Stimulated activated CD8-positive, alpha-beta memory T cell treated with anti-CD3 and anti-CD28 coated beads, Interleukin-15, amount 100 ng/mL, for 24 hours (primary cell): ENCODE data around the gene PLEKHM1.
A peak's percentile ranks its signal among the peaks of the same experiment; 100 is the strongest.
"Not testable (repeated sequence)": the region's sequence is repeated elsewhere in the genome, so short reads cannot be mapped to it uniquely, and the experiment has no call there.

Experiments used
- DNase-seq: peaks from one replicate; pipeline ENCODE4 v3.0.0-alpha.2; 2020; ENCODE audit warnings: low read depth

Gene PLEKHM1

GRCh38 chr17:45490615-45491433, at the start of gene PLEKHM1:
TSS of gene PLEKHM1 (minus strand) at chr17:45490721. CDS start at chr17:45482484, 8,237 bp downstream.
- DNase-seq, result peak; percentile 61

- not testable (repeated sequence) for DNase-seq
Observed at GRCh38 chr17:45538168-45538567, 47.6 kb upstream of the PLEKHM1 start.

- not testable (repeated sequence) for DNase-seq
Observed at GRCh38 chr17:45506072-45506471, 15.6 kb upstream of the PLEKHM1 start.

DNA sequence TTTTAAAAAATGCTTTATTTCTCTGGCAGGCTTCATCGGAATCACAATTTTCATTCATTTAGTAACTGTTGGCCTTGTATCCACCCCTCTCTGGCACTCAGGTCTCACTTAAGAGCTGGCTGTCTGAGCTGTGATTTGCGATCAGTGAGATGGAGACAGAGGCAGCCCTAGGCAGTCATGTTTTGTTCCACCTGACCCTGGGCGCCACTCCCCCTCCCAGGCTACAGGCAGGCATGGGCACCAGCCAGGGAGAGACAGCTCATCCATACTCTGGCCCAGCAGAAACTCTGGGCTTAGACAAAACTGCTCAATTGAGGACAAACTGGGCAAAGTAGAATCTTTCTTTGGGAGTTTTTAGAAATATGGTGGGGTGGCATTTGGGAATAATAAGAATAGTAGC, 14.7 kb upstream of the PLEKHM1 start:
- not testable (repeated sequence) for DNase-seq

DNA sequence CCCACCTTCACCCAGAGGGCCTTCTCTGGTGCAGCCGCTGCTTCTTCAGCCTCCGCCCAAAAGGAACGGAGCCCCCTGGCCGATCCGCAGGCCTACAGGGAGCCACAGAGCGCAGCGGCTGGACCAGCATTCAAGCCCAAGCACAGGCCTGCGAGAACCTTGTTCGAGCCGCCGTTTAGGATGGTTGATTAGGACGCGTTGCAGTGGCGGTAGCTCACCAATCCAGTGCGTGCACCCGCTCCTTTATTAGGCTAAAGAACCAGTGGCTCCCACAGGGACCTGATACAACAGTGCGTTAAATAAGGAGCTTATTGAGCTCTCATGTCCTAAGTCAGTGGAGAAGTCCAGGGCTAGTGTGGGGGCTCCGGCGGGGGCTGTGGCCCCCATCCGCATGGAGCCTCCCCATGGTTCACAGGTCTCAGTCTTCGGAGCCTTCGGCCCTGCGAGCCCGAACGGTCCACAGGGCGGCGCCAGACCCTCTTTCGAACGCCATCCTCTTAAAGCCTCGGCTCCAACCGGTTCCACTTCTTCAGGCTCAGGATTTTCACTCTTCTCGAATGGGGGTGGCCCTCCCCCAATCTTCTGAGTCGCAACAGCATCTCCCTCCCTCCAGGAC, 10.7 kb upstream of the PLEKHM1 start:
- not testable (repeated sequence) for DNase-seq

GRCh38 chr17:45500478-45500877, 10.0 kb upstream of the PLEKHM1 start:
- DNase-seq, result not testable (repeated sequence)

DNA sequence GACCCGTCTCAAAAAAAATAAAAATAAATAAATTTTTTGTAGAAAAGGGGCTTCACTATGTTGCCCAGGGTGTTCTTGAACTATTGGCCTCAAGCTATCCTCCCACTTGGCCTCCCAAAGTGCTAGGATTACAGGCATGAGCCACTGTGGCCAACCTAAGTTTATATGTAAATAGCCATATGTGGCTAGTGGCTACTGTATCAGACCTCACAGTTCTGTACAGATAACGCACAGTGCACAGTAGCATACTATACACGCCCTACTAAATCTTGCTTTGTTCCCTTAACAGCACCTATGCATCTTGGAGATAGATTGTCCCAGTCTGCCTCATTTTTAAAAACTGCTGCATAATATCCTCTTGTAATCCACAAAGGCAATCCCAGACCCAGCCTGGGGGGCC, 8.7 kb upstream of the PLEKHM1 start:
- not testable (repeated sequence) for DNase-seq

GRCh38 chr17:45498377-45498776, 7.9 kb upstream of the PLEKHM1 start:
- DNase-seq, result not testable (repeated sequence)

DNA sequence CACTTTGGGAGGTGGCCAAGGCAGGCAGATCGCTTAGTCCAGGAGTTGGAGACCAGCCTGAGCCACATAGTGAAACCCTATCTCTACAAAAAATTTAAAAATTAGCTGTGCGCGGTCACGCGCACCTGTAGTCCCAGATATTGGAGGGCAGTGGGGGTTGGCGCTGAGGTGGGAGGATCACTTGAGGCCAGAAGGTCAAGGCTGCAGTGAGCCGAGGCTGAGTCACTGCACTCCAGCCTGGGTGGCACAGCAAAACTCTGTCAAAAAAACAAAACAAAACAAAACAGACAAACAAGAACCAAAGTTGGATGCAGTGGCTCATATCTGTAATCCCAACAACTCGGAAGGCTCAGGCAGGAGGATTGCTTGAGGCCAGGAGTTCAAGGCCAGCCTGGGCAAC, 6.9 kb upstream of the PLEKHM1 start:
- DNase-seq, result not testable (repeated sequence)

GRCh38 chr17:45496507-45496906, 6.0 kb upstream of the PLEKHM1 start:
- DNase-seq, result not testable (repeated sequence)

GRCh38 chr17:45494556-45494955, 4.0 kb upstream of the PLEKHM1 start:
- not testable (repeated sequence) for DNase-seq

GRCh38 chr17:45492156-45492555, 1.6 kb upstream of the PLEKHM1 start:
- not testable (repeated sequence) for DNase-seq

DNA sequence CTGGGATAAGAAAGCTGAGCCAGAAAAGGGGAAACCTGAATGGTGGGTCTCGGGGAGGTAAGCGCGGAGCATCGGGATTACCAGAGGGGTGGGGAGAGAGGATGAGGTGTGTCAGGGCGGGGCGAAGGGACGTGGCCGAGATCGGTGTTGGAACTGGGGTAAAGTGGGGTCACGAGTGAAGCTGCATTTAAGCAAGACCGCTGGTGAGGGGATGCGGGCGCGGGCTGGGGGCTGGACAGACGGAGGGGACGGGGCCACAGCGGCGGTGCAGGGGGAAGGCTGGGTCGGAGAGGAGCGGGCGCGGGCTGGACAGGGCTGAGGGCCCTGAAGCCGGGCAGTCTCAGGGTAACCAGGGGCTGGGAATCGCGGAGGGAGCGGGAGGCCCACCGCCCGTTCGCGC, 323 bp downstream of the PLEKHM1 start:
- DNase-seq, result not testable (repeated sequence)

GRCh38 chr17:45487704-45488103, 2.8 kb downstream of the PLEKHM1 start:
- DNase-seq, result not testable (repeated sequence)

GRCh38 chr17:45483591-45484216, 6.8 kb downstream of the PLEKHM1 start:
- not testable (repeated sequence) for DNase-seq

DNA sequence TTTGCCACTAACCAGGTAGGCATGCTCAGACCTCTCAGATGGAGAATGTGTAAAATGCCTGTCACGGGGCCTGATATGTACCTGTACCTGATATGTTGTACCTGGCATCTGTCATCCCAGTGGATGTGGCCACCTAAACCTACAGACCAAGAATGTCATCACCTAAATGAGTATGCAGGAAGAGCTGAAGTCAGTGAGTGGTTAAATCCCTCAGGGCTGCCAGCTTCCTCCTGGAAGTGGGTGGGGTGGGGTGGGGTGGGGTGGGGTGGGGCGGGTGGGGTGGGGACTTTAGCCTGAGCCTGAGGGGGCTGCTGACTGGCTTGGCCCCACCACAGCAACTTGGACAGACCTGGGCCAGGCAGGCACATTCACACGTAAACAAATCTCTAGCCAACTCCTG, 7.3 kb downstream of the PLEKHM1 start:
- DNase-seq, result not testable (repeated sequence)

- not testable (repeated sequence) for DNase-seq
Observed at GRCh38 chr17:45482317-45482716, 8.2 kb downstream of the PLEKHM1 start.

- DNase-seq, result not testable (repeated sequence)
Observed at GRCh38 chr17:45475436-45475835, 15.1 kb downstream of the PLEKHM1 start.

DNA sequence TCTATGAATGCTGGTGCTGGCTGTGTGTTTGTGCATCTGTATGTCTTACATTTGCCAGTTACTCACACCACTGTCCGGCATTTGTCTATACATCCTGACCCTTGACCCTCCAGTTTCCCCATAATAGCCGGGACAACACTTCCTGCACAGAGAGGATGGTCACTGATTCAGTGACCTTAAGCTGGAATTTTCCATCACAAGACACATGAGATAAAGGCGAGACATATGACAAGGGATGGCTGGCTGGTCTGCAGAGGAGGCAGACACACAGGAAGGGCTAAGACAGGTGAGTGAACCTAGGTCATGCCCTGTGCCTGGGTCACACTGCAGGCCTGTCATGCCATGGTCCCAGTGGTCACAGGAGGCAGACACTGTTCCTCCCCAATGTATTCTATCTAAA, 18.3 kb downstream of the PLEKHM1 start:
- not testable (repeated sequence) for DNase-seq

- DNase-seq, result not testable (repeated sequence)
Observed at GRCh38 chr17:45469204-45469563, 21.3 kb downstream of the PLEKHM1 start.

GRCh38 chr17:45468293-45469203, 22.0 kb downstream of the PLEKHM1 start:
- DNase-seq, result not testable (repeated sequence)
